H9 (cell line): ENCODE measurements around the gene RPP30. TPM values are rescaled to one million over a fixed set of nuclear protein-coding genes. Genes with fewer than 3 reads are reported as not detected.

ENCODE experiments used
- DNase-seq: peaks from one replicate; pipeline ENCODE4 v3.0.0-alpha.2; 2017
- H2AFZ ChIP-seq: one replicate; pipeline ENCODE4 v1.6.1; 2013; ENCODE audit warnings: mild to moderate bottlenecking, low read length, control low read depth, moderate library complexity
- H2AK5ac ChIP-seq: 2 replicates; pipeline ENCODE4 v1.6.1; 2013; ENCODE audit warnings: low read length, control low read depth, mixed read lengths; ENCODE audit not compliant: insufficient read length
- H2BK120ac ChIP-seq: one replicate; pipeline ENCODE4 v1.6.1; 2013; ENCODE audit warnings: low read depth, mild to moderate bottlenecking, low read length, control low read depth, inconsistent platforms; ENCODE audit not compliant: poor library complexity, severe bottlenecking
- H2BK12ac ChIP-seq: 2 replicates; pipeline ENCODE4 v1.6.1; 2013; ENCODE audit warnings: low read length, control low read depth, mixed read lengths, low read depth; ENCODE audit not compliant: insufficient read length
- H2BK15ac ChIP-seq: 2 replicates; pipeline ENCODE4 v1.6.1; 2013; ENCODE audit warnings: low read depth, low read length, control low read depth
- H2BK20ac ChIP-seq: one replicate; pipeline ENCODE4 v1.6.1; 2013; ENCODE audit warnings: low read depth, mild to moderate bottlenecking, low read length, control low read depth, inconsistent platforms; ENCODE audit not compliant: poor library complexity, severe bottlenecking
- H2BK5ac ChIP-seq: 2 replicates; pipeline ENCODE4 v1.6.1; 2013; ENCODE audit warnings: low read length, control low read depth, mixed read lengths; ENCODE audit not compliant: insufficient read length
- H3K14ac ChIP-seq: 2 replicates; pipeline ENCODE4 v1.6.1; 2013; ENCODE audit warnings: low read length, control low read depth; ENCODE audit not compliant: insufficient read depth
- H3K18ac ChIP-seq: 2 replicates; pipeline ENCODE4 v1.6.1; 2013; ENCODE audit warnings: low read depth, mild to moderate bottlenecking, mixed read lengths, low read length, control low read depth; ENCODE audit not compliant: insufficient read length
- H3K23ac ChIP-seq: 2 replicates; pipeline ENCODE4 v1.6.1; 2013; ENCODE audit warnings: low read length, control low read depth, mixed read lengths, low read depth; ENCODE audit not compliant: insufficient read length
- H3K23me2 ChIP-seq: 2 replicates; pipeline ENCODE4 v1.6.1; 2013; ENCODE audit warnings: low read depth, mild to moderate bottlenecking, mixed read lengths, low read length, control low read depth; ENCODE audit not compliant: insufficient read length, poor library complexity, severe bottlenecking
- H3K27ac ChIP-seq: 2 replicates; pipeline ENCODE4 v1.5.1; 2013; ENCODE audit warnings: low read length, control low read depth, mixed read lengths, low read depth; ENCODE audit not compliant: insufficient read length
- H3K27me3 ChIP-seq: 2 replicates; pipeline ENCODE4 v1.6.1; 2013; ENCODE audit warnings: low read length, control low read depth, inconsistent platforms; ENCODE audit not compliant: insufficient read depth
- H3K4ac ChIP-seq: 2 replicates; pipeline ENCODE4 v1.6.1; 2013; ENCODE audit warnings: low read depth, mild to moderate bottlenecking, control low read depth, inconsistent platforms, low read length, moderate library complexity
- H3K4me1 ChIP-seq: 2 replicates; pipeline ENCODE4 v1.6.1; 2013; ENCODE audit warnings: low read length, control low read depth, inconsistent platforms; ENCODE audit not compliant: insufficient read depth
- H3K4me2 ChIP-seq: 2 replicates; pipeline ENCODE4 v1.6.1; 2013; ENCODE audit warnings: low read length, control low read depth, mixed read lengths; ENCODE audit not compliant: insufficient read length, insufficient read depth
- H3K56ac ChIP-seq: 2 replicates; pipeline ENCODE4 v1.6.1; 2013; ENCODE audit warnings: low read depth, mild to moderate bottlenecking, mixed read lengths, low read length, control low read depth; ENCODE audit not compliant: insufficient read length
- H3K79me1 ChIP-seq: 2 replicates; pipeline ENCODE4 v1.6.1; 2013; ENCODE audit warnings: low read depth, mild to moderate bottlenecking, moderate library complexity, low read length, control low read depth, inconsistent platforms; ENCODE audit not compliant: insufficient read depth, poor library complexity, severe bottlenecking
- H3K79me2 ChIP-seq: 2 replicates; pipeline ENCODE4 v1.6.1; 2013; ENCODE audit warnings: low read length, control low read depth, inconsistent platforms; ENCODE audit not compliant: insufficient read depth
- H3K9ac ChIP-seq: 2 replicates; pipeline ENCODE4 v1.6.1; 2013; ENCODE audit warnings: low read length, control low read depth, mixed read lengths; ENCODE audit not compliant: insufficient read length; ENCODE audit errors: extremely low read depth
- H3K9me3 ChIP-seq: one replicate; pipeline ENCODE4 v1.6.1; 2013; ENCODE audit warnings: low read depth, low read length, inconsistent platforms; ENCODE audit not compliant: control insufficient read depth
- H3T11ph ChIP-seq: one replicate; pipeline ENCODE4 v1.6.1; 2013; ENCODE audit warnings: mild to moderate bottlenecking, low read length, control low read depth, inconsistent platforms
- H4K20me1 ChIP-seq: one replicate; pipeline ENCODE4 v1.6.1; 2013; ENCODE audit not compliant: control insufficient read depth, insufficient read length, insufficient read depth
- H4K5ac ChIP-seq: 2 replicates; pipeline ENCODE4 v1.6.1; 2013; ENCODE audit warnings: low read depth, mild to moderate bottlenecking, mixed read lengths, low read length, control low read depth; ENCODE audit not compliant: insufficient read length
- H4K8ac ChIP-seq: replicated peaks from 2 replicates; pipeline ENCODE4 v1.6.1; 2013; ENCODE audit warnings: low read length, control low read depth, mixed read lengths, low read depth; ENCODE audit not compliant: insufficient read length
- H4K91ac ChIP-seq: 2 replicates; pipeline ENCODE4 v1.6.1; 2013; ENCODE audit warnings: low read depth, mild to moderate bottlenecking, moderate library complexity, mixed read lengths, low read length, control low read depth; ENCODE audit not compliant: insufficient read length
- H3K27ac Mint-ChIP-seq, 3 experiments: 2 replicates in 2 of 3; 3 replicates in 1 of 3; pipeline ENCODE4 v1.8.0; 2020 to 2021; ENCODE audit warnings: mixed read lengths in 3 of 3, mild to moderate bottlenecking in 1 of 3, moderate library complexity in 1 of 3
- H3K27me3 Mint-ChIP-seq: 2 replicates; pipeline ENCODE4 v1.8.0; 2021; ENCODE audit warnings: low read depth, mild to moderate bottlenecking, moderate library complexity, mixed read lengths
- H3K36me3 Mint-ChIP-seq, 3 experiments: 2 replicates in 2 of 3; 3 replicates in 1 of 3; pipeline ENCODE4 v1.8.0; 2020 to 2021; ENCODE audit warnings: low read depth in 3 of 3, mixed read lengths in 3 of 3; ENCODE audit not compliant: insufficient read depth in 1 of 3
- H3K4me1 Mint-ChIP-seq, 2 experiments: 2 replicates each; pipeline ENCODE4 v1.8.0; 2020; ENCODE audit warnings: mixed read lengths in 2 of 2
- H3K4me3 Mint-ChIP-seq, 2 experiments: 2 replicates in 1 of 2; 3 replicates in 1 of 2; pipeline ENCODE4 v1.8.0; 2020 to 2021; ENCODE audit warnings: mild to moderate bottlenecking in 2 of 2, mixed read lengths in 2 of 2, moderate library complexity in 1 of 2
- H3K9me3 Mint-ChIP-seq, 2 experiments: 2 replicates in 1 of 2; 3 replicates in 1 of 2; pipeline ENCODE4 v1.8.0; 2020; ENCODE audit warnings: mild to moderate bottlenecking in 2 of 2, mixed read lengths in 2 of 2, moderate library complexity in 1 of 2
- CTCF ChIP-seq: fragments of 200-600 bp; sonication (generic); conservative IDR thresholded peaks from 3 replicates; pipeline ENCODE4 v1.8.0; 2021; ENCODE audit warnings: antibody characterized with exemption, mild to moderate bottlenecking
- WGBS: extraction: QIAGEN DNeasy Blood & Tissue Kit; methylation state at CpG from one replicate; pipeline ENCODE4 v1.1.7; 2013; ENCODE audit warnings: missing lambda C conversion rate, low lambda C conversion rate, mixed read lengths; ENCODE audit not compliant: insufficient read length; ENCODE audit errors: extremely low coverage; 5-methylcytosine and 5-hydroxymethylcytosine counted together
- total RNA-seq: library from RNA; stranded (reverse); gene quantifications from 2 replicates; pipeline ENCODE4 v1.2.1, GENCODE V29; 2021

RPP30 gene
- total RNA-seq, 1 experiment from 2014 or later = 77.7 TPM

GRCh38 chr10:90887555-90887954 is 15.8 kb downstream of the RPP30 start:
- Histone ChIP-seq H3K23ac (no peak overlapping the region), H2BK12ac (no peak overlapping the region), H4K5ac (no peak overlapping the region), H3K18ac (no peak overlapping the region), H2AFZ (no peak overlapping the region), H4K91ac (no peak overlapping the region), H3K14ac (no peak overlapping the region), H4K8ac (no peak overlapping the region), H3K4me1 (no peaks in the 10 kb centered on the region), H3K4me2 (no peak overlapping the region), H3K27ac (no peak overlapping the region), H3K4ac (no peak overlapping the region), H2BK5ac (no peak overlapping the region), H3K79me2 (no peaks in the 10 kb centered on the region), H3T11ph (no peak overlapping the region), H2BK15ac (no peak overlapping the region), H4K20me1 (no peaks in the 10 kb centered on the region), H2BK20ac (no peak overlapping the region), H3K27me3 (no peaks in the 10 kb centered on the region), H3K23me2 (no peaks in the 10 kb centered on the region), H2AK5ac (no peak overlapping the region), H3K9me3 (no peaks in the 10 kb centered on the region), H3K56ac (no peak overlapping the region), H3K9ac (no peak overlapping the region), H2BK120ac (no peak overlapping the region), H3K79me1 (no peaks in the 10 kb centered on the region)
- H3K4me3 Mint-ChIP-seq = no peak overlapping the region
- no peaks in the 10 kb centered on the region; a peak in 1 of 5 replicates for H3K9me3 Mint-ChIP-seq
- no peak overlapping the region for H3K27ac Mint-ChIP-seq
- DNase-seq = no peak
- peaks cover 10 to 71% (median 61%) of the 10 kb centered on the region in 3 experiments; a peak in 6 of 7 replicates for H3K36me3 Mint-ChIP-seq
- no peak for TF ChIP-seq CTCF
- no CpG with 5 or more reads among the region's 6 CpGs for WGBS
- H3K4me1 Mint-ChIP-seq = peaks cover 4 to 8% of the 10 kb centered on the region in 2 experiments
- H3K27me3 Mint-ChIP-seq = no peaks in the 10 kb centered on the region
